ENCODE measurements around the gene RAF1. TPM values are rescaled to one million over a fixed set of nuclear protein-coding genes. Genes with fewer than 3 reads are reported as not detected.

Gene RAF1
- total RNA-seq, 1 experiment from 2014 or later, result 101 TPM

DNA sequence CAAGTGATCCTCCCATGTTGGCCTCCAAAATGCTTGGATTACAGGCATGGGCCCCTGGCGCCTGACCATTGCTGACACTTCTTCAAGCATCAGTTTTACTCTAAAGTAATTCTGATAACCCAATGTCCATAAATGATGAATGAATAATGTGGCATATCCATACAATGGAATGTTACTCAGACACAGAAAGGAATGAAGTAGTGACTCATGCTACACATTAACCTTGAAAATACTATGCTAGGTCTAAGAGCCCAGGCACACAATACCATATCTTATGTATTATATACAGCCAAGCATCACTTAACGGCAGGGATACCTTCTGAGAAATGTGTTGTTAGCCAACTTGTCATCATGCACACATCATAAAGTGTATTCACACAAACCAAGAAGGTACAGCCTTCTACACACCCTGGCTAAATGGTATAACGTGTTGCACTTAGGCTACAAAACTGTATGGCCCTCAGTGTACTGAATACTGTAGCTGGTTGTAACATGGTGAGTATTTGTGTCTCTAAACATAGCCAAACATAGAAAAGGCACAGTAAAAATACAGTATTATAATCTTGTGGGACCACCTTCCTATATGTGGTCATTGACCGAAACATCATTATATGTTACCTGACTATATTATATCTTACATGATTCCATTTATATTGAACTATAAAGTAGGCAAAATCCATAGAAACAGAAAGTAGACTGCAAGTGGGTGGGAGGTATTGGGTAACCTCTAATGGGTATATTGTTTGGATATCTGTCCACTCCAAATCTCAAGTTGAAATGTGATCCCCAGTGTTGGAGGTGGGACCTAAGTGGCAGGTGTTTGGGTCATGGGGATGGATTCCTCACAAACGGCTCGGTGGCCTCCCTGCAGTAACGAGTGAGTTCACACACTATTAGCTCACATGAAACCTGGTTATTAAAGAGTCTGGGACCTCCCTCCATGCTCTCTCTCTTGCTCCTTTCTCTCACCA is 75.6 kb downstream of the RAF1 start:
- TF ChIP-seq, protein P1, sequence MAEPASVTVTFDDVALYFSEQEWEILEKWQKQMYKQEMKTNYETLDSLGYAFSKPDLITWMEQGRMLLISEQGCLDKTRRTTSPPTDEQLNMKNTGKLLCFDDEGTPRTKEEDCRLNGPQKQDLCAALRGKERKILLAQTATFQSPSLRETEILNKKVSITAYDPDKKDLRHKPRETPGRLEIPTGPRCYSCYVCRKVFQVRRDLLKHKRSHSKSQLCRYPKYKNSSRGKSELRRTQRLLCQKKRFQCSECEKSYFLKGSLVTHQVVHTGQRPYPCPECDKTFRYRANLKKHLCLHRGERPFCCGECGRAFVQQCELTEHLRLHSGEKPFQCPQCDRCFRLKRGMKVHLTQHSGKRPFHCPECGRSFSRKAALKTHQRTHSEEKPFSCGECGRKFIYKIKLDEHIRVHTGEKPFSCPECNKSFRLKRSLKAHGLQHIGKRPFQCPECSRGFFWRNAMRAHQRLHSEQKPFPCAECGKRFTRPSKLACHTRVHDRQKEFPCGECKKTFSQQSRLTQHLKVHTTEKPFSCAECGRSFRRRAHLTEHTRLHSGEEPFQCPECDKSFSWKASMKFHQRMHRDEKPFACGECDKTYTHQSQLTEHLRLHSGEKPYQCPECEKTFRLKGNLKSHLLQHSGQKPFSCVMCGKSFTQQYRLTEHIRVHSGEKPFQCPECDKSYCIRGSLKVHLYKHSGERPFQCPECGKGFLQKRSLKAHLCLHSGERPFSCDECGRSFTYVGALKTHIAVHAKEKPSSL (CRISPR knock-in tag; conservative IDR thresholded peaks at IDR 0.05), result no peak
- no peak for TF ChIP-seq ZNF671 (CRISPR knock-in tag; IDR thresholded peaks at IDR 0.05)
- TF ChIP-seq GABPB1 (CRISPR knock-in tag; IDR thresholded peaks at IDR 0.05), result no peak
- TF ChIP-seq NR3C1 (CRISPR knock-in tag; conservative IDR thresholded peaks at IDR 0.05; ENCODE audit: low read depth), result no peak
- TF ChIP-seq, protein P2, sequence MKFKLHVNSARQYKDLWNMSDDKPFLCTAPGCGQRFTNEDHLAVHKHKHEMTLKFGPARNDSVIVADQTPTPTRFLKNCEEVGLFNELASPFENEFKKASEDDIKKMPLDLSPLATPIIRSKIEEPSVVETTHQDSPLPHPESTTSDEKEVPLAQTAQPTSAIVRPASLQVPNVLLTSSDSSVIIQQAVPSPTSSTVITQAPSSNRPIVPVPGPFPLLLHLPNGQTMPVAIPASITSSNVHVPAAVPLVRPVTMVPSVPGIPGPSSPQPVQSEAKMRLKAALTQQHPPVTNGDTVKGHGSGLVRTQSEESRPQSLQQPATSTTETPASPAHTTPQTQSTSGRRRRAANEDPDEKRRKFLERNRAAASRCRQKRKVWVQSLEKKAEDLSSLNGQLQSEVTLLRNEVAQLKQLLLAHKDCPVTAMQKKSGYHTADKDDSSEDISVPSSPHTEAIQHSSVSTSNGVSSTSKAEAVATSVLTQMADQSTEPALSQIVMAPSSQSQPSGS (CRISPR knock-in tag; IDR thresholded peaks at IDR 0.05; ENCODE audit: borderline replicate concordance, low read depth), result no peak
- no peak for TF ChIP-seq HMGA2 (CRISPR knock-in tag; IDR thresholded peaks at IDR 0.05)
- no peak for TF ChIP-seq ESRRA (CRISPR knock-in tag; IDR thresholded peaks at IDR 0.05; ENCODE audit: borderline replicate concordance)
- TF ChIP-seq NFATC4 (CRISPR knock-in tag; IDR thresholded peaks at IDR 0.05), result no peak
- no peak for TF ChIP-seq ZBTB21 (CRISPR knock-in tag; IDR thresholded peaks at IDR 0.05; ENCODE audit: borderline replicate concordance)
- TF ChIP-seq MYBL2 (CRISPR knock-in tag; IDR thresholded peaks at IDR 0.05), result no peak
- no peak for TF ChIP-seq EMX1 (CRISPR knock-in tag; IDR thresholded peaks at IDR 0.05)
- no peak for TF ChIP-seq FOXP1 (CRISPR knock-in tag; IDR thresholded peaks at IDR 0.05; ENCODE audit: borderline replicate concordance)
- TF ChIP-seq SMAD3 (CRISPR knock-in tag; IDR thresholded peaks at IDR 0.05; ENCODE audit: borderline replicate concordance), result no peak
- TF ChIP-seq, protein P3, sequence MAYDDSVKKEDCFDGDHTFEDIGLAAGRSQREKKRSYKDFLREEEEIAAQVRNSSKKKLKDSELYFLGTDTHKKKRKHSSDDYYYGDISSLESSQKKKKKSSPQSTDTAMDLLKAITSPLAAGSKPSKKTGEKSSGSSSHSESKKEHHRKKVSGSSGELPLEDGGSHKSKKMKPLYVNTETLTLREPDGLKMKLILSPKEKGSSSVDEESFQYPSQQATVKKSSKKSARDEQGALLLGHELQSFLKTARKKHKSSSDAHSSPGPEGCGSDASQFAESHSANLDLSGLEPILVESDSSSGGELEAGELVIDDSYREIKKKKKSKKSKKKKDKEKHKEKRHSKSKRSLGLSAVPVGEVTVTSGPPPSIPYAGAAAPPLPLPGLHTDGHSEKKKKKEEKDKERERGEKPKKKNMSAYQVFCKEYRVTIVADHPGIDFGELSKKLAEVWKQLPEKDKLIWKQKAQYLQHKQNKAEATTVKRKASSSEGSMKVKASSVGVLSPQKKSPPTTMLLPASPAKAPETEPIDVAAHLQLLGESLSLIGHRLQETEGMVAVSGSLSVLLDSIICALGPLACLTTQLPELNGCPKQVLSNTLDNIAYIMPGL (CRISPR knock-in tag; IDR thresholded peaks at IDR 0.05), result no peak
- no peak for TF ChIP-seq TCF7 (CRISPR knock-in tag; IDR thresholded peaks at IDR 0.05; ENCODE audit: low read depth)
- no peak for TF ChIP-seq MXD4 (CRISPR knock-in tag; IDR thresholded peaks at IDR 0.05; ENCODE audit: borderline replicate concordance)
- H3K27ac Mint-ChIP-seq, result no peak overlapping the region
- no peaks in the 10 kb centered on the region for H3K9me3 Mint-ChIP-seq
- no peaks in the 10 kb centered on the region for H3K27me3 Mint-ChIP-seq (ENCODE audit: low read depth)
- 0 out of 2 replicates have a peak, but pooled peaks cover 3% of the 10 kb centered on the region for H3K4me1 Mint-ChIP-seq
- CTCF ChIA-PET, result no interaction called here
- no peak for ATAC-seq
- H3K4me3 Mint-ChIP-seq, result no peak overlapping the region
- no peak for DNase-seq (ENCODE audit: low spot score)
- H3K36me3 Mint-ChIP-seq, result peaks cover 58% of the 10 kb centered on the region
- POLR2A ChIA-PET, result interaction anchor here (0.6 kb wide), 1 partner anchor 803 kb away, joined by 5 read pairs; no protein-coding TSS in a partner anchor

DNA sequence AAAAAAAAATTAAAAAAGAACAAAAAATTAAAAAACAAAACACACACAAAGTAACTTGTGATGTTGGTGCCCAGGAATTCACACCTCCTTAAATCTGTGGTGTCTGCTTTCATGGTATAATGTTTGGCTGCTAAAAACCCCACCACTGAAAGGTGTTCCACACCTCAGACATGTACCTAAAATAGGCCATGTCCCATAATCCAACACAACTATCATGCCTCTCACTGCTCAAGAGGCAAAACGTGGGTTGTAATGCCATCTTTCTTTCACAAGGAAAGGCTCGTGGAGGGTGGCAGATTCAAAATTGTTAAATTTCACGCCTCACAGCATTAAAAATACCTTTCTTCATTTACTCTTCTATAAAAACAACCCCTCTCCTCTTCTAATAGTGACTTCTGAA is 77.5 kb downstream of the RAF1 start:
- H3K4me3 Mint-ChIP-seq, result no peak overlapping the region
- no peaks in the 10 kb centered on the region for H3K27me3 Mint-ChIP-seq (ENCODE audit: low read depth)
- H3K27ac Mint-ChIP-seq, result peak overlapping the region; percentile 32; the same call in 1 of the 2 replicates
- POLR2A ChIA-PET, result interaction anchor here (0.6 kb wide), 1 partner anchor 253 kb away, joined by 5 read pairs; no protein-coding TSS in a partner anchor
- no peak for TF ChIP-seq ETV6 (CRISPR knock-in tag; IDR thresholded peaks at IDR 0.05)
- TF ChIP-seq NR1H2 (CRISPR knock-in tag; IDR thresholded peaks at IDR 0.05), result no peak
- no peak for TF ChIP-seq ZNF121 (CRISPR knock-in tag; IDR thresholded peaks at IDR 0.05)
- no peak for TF ChIP-seq ZNF423 (CRISPR knock-in tag; IDR thresholded peaks at IDR 0.05)
- no peaks in the 10 kb centered on the region for H3K9me3 Mint-ChIP-seq
- DNase-seq (ENCODE audit: low spot score) (no peak), ATAC-seq (no peak)
- CTCF ChIA-PET, result no interaction called here
- peaks cover 58% of the 10 kb centered on the region for H3K36me3 Mint-ChIP-seq
- H3K4me1 Mint-ChIP-seq, result 0 out of 2 replicates have a peak, but pooled peaks cover 3% of the 10 kb centered on the region
